ENCODE measurements around the gene NHLH2.

NHLH2 gene

DNA sequence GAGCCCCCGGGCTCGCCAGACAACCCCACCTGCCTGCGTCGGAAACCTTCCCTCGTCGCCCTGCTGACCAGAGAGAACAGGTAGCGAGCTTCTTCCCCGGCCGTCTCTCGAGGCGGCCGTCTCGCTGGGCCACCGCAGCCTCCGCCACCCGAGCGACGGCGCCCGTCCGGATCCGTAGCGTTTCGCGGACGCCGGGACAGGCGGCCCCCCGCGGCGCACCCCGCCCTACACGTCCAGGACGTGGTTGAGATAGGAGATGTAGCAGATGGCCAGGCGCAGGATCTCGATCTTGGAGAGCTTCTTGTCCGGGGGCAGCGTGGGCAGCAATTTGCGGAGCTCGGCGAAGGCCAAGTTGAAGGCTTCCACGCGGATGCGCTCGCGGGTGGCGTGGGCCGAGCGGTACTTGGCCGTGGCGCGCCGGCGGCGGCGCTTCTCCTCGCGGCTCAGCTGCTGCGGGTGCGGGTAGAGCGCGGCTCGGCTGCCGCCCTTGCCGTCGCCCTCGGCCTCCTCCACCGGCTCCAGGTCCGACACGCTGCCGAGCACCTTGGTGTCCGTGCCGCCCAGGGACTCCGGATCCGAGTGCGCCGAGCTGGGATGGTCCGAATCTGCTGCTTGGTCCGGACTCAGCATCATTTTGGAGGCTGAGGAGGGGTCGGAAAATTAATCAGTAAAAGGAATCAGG, 3.0 kb downstream of the NHLH2 start:
- DNase-seq = peak; percentile 44

DNA sequence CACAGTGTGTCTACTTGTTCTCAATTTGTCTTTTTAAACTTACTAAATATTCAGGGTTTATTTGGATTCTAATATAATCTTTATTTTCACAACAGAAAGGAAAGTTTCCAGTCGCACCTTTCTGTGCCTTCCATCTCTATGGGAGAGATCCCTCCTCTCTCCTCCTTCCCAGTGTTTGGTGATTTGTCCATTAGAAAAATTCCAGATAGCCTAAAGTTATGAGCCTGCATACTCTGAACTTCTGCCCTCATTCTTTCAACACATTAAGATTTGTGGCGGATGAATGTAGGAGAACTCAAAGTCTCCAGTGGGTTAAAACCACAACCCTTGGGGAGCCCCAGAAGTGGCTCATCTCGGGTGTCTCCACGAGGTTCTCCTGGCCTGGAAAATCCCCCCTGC, 3.6 kb downstream of the NHLH2 start:
- peak; percentile 50 for DNase-seq

- DNase-seq = peak; percentile 8
Observed at GRCh38 chr1:115833856-115834255, 7.1 kb downstream of the NHLH2 start.

- no peak for DNase-seq
Observed at GRCh38 chr1:115832651-115833050, 8.3 kb downstream of the NHLH2 start.

DNA sequence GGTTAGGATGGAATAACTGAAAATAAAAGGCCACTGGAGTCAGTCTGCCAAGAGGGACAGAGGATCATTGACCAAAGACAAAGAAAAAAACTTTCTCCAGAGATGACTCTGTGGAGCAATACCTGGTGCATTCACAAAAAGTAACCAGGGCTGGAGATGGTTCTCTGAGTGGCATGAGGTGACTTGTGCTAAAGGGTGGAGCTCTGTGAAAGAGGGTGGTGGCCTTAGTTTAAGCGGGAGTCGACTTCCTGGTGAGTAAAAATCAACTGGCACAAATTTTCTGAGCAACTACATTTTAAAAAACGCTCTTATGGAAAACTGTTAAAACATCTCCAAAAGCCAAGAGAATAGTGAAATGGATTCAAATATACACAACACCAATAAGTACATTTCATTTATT, 10.0 kb downstream of the NHLH2 start:
- no peak for DNase-seq

DNA sequence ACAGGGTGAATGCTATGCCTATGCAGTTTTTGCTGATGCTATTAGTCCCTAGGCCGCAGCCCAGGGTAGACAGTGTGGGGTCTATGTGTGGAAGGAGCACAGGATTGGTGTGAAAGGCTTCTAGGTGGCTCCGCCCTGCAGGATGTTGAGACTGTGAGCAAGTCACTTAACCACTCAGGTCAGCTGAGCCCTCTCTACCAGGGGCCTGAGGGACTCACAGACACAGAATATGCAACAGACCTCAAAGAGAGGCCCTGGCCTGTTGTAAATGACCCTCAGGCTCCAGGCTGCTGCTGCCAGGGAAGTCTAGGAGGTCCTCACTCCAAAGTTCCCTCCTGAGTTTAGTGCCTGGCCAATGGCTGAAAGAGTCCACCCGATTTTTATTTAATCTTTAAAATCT, 11.0 kb downstream of the NHLH2 start:
- DNase-seq = peak; percentile 14

GRCh38 chr1:115829023-115829674, 11.8 kb downstream of the NHLH2 start:
- DNase-seq = peak; percentile 51

DNA sequence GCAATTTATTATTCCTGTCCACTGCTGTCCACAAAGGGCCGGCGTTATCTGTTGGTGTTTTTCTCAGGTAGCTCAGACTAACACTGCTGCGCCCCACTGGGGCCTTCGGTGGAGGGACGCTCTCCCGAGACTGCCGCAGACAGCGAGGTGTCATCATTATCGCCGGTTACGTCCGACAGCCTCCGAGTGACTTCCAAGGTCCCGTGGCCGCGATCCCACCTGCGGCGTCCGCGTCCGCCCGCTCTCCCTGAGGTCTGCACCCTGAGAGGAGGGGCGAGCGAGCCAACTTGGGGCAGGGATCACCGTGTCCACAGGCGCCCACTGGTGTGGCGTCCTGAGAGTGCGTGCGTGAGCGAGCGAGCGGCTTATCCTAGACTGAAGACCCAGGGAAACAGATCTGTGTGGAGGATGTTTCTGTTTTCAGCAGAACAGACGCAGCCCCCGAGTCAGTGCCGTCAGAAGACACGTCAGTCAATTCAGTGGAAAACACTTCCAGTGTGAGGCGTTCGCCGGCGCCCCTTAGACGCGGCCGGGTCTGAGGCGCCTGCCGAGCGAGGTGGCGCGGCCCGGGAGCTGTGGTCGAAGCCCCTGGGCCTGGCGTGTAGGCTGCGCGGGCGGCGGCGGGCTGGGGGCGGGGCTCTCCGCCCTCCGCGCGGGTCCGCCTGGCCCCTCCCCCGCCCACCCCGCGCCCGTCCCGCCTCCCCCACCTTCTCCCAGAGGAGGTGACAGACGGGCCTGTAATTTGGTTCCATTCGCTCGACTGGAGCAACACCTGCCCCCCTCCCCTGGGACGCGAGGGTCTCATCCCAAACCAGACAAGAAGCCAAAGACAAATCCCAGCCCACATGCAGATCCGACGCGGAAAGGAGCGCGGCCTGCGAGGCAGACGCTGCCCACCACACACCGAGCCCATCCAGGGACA, 12.6 kb downstream of the NHLH2 start:
- peak; percentile 91 for DNase-seq

DNA sequence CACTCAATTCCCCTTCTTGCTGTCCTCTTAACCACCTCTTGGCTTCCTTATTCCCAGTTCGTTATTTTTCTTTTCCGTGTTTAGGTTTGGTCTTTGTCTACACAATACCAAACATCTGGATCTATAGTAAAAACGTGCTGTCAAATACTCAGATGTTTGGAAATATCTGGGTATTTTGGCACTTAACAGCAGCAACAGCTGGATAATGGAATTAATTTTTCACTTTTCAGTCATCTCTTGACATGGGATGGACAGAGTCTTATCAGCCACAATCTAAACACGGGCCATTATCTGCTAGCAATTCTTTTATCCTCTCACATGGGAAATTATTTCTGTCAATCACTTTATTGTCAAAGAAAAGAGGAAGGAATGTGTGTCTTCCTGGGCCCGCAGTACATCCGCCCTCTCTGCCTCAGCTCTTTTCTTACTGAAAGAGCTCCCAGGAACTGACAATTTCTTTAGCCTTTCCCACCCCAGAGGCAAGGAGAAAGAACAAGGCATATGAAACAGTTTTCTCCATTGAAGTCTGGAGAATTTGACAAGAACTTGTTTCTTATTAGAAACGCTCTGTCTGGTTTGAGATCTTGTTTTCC, 13.4 kb downstream of the NHLH2 start:
- peak; percentile 53 for DNase-seq

DNA sequence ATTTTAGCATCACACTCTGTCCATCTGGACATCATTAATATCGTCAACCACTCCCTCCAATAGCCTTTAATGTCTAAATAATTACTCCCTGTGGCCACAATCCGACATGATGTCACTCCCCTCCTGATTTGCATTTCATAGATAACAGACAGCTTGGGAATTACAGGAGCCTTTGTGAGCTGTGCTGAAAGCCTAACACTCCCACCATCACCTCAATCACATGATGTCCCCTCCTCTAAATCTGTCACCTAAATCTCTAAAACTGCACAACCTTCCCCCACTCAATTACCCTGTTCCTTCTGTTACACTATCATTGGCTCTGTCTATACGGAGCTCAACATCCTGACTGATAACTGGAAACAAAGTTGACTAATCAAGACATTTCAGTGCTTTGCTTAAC, 14.3 kb downstream of the NHLH2 start:
- peak; percentile 97 for DNase-seq

- DNase-seq = no peak
Observed at GRCh38 chr1:115822117-115822516, 18.8 kb downstream of the NHLH2 start.

DNA sequence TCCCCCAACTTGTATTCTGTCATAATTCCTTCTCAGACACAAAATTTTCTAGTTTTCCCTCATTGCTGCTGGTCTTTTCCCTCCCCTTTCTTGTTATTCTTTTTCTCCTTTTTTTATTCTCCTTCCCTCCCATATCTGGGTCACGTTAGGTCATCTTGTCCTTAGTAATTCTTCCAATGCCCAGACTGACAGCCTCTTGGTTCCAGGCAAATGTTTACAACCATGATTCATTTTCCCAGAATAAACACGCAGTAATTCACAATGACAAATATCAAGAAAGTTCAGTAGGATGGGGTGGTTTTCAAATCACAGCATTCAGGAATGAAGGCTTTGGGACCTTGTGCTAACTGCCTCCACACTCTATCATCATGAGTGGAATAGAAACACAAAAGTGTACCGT, 25.2 kb downstream of the NHLH2 start:
- no peak for DNase-seq

DNA sequence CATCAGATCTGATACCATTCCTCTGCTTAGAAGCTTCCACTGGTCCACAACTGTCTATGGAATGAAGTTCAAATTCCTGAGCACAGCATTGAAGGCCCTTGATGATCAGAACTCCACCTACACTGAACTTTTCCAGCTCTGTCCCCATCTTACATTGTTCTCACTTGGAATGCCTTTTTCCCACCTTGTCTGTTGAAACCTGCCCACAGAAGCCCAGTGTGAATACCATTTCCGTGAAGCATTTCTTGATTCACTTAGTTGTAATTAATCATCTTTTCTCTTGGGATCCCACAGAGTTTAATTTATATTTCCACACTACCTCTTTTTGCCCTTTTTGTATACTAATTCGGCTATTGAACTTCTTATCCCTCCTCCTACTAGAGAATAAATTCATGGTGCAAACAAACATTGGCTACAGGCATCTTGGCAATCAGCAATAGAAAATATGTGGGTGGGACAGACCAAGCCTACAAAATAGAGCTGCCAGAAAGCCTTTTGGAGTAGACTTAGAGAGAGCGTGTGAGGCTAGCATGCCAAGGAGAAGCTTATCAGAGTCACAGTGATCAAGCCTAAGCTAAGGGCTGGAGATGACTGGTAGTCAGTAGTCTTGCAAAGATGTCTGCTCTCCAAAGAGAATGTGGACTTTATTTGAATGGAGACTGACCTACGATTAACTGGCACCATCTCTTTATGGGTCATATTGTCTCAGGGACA, 26.1 kb downstream of the NHLH2 start:
- DNase-seq = no peak

DNA sequence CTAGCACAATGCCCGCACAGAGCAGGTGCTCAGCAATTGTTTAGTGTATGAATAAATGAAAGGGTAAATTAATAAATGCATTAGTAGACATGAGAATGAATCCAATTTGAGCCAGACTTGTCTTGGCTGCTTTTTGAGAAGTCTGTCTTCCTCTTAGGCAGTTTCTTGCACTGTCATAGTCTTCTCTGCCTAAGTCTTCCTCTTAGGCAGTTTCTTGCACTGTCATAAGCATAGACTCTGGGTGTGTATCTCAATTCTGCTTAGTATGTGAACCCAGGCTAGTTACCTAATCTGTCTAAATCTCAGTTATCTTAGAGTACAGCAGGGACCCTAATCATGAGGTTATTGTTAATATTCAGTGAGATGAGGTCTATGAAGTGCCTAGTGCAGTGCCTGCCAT, 27.2 kb downstream of the NHLH2 start:
- no peak for DNase-seq

DNA sequence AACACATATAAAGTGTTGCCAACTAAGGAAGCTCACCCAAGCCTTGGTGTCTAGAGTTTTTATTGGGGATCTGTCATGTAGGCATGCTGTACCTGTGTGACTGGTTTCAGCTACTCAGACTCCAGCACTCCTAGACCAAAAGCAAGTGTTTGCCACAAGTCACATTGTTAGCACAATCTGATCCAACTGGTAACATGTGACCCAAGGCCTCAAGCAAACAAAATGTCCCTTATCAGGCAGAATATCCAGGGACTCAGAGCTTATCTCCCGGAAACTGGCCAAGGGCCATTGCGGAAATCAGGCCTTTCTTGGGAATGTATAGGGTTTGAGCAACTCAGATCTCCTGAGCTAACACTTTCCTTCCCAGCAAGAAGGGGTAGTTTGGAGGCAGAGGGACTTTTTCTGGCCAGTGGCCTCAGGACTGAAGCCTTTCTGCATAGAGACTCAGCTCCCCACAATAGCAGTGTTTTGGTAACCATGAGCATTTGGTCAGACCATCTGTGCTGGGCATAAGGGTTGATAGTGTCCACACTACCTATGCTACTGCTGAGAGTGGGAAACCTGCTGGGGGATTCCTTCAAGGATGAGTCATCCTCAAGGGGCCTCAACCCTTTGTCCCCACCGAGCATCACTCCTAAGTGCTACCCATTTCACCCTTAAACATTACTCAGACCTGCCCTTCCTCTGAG, 29.6 kb downstream of the NHLH2 start:
- no peak for DNase-seq

GRCh38 chr1:115810609-115811008, 30.3 kb downstream of the NHLH2 start:
- peak; percentile 89 for DNase-seq

DNA sequence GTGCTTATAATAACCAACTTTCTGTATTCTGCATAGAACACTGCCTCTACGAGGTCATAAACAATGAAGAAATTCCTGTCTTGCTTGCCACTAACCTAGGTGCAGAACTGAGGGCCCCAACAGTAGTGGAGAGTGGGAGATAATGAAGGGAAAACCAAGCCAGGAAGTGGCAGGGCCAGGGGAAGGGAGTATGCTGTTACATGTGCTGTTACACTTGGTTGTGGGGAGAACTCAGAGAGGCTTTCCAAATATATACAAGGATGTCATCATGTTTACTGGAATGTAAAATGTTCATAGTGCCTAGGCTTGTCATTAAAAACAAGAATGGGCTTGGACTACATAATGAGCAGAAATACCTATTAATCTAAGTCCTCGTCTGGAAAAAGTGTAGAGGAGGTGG, 31.1 kb downstream of the NHLH2 start:
- DNase-seq = peak; percentile 62

DNA sequence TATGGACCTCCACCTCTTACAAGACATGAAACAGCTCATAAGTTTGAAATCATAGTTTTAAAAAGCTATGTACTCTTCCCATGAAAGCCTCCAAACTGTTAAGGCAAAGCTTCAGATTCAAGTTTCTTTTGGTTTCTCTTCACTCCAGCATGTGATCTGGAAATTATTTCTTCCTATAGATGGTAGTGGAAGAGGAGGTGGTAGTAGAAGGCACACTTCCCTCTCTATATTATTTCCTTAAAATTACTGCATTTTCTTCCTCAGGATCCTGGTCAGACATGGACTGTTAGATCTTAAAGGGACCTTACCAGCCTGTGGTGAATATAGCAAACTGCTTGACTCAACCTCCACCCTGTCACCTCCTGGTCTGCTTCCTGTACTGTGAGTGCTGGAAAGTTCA, 31.9 kb downstream of the NHLH2 start:
- DNase-seq = no peak

DNA sequence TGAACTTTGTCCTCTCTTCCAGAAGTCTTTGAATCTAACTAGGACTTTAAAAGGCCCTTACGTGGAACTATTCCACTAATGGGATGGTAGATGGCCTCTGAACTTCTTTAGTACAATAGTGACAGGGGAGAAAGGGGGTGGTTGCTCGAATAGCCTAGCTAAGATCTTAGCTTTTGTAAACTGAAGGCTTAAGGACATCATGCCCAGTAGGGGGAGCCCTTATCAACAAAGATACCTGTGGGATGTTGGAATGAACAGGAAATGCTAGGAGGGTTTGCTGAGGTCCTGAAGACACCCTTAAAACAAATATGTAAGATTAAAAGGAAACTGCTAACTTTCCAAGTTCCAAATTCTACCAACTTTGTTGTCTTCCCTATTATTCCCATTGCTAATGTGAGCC, 33.2 kb downstream of the NHLH2 start:
- DNase-seq = peak; percentile 88

DNA sequence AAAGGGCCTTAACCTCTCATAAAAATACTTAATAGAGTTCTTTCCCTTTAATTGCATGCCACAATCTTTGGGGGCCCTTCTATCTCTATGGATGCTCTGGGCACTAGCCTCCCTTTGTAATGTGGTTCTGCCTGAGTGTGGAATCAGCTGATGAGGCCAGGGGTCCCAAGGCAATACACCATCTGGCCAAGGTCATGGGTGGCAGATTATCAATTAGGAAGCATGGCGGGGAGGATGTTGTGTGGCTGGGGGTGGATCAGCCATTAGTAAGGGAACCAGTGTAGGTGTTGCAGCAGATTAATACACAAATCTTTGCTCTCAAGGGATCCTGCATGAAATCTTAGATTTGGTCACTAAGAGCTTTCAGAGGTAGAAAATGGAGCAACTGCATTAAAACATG, 35.3 kb downstream of the NHLH2 start:
- no peak for DNase-seq

- no peak for DNase-seq
Observed at GRCh38 chr1:115802416-115802815, 38.5 kb downstream of the NHLH2 start.

DNA sequence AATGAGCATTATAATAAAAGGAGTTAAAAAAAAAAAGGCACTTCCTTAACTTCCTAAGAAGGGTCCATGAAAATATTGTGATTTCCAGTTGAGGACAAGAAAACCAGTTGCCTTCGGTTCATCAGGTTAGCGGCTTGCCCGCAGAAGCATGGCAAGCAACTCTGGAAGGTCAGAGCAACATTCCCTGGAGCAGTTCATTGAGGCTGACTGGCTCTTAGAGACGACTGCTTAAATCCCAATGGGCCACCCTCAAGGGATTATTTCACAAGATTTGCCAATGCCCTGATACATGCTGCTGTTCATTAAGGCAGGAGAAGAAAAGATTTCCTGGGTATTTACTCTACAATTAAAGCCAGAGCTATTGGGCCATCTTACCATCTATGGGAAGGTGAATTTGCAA, 43.4 kb downstream of the NHLH2 start:
- DNase-seq = no peak
